Psoas muscle (tissue), 8 donors: ENCODE measurements around the gene HOMER3. TPM values are rescaled to one million over a fixed set of nuclear protein-coding genes. Genes with fewer than 3 reads are reported as not detected.
A peak's percentile ranks its signal among the peaks of the same experiment; 100 is the strongest.

Experiments
- ATAC-seq, 4 donors: fragments of 200-7000 bp; cut with Tn5 transposase; one replicate each; pipeline ENCODE4 v1.9.1; 2020; ENCODE audit warnings: moderate library complexity in 3 of 4, mild to moderate bottlenecking in 2 of 4
- DNase-seq, 2 donors: peaks; one replicate each; pipeline ENCODE4 v3.0.0-alpha.2; 2020
- H3K27ac ChIP-seq: fragments of 200-600 bp; one replicate; pipeline ENCODE4 v1.8.0; 2022
- H3K27me3 ChIP-seq, 3 donors: fragments of 200-600 bp in 1 of 3; one replicate each; pipeline versions ENCODE4 v1.6.1 to v1.8.0; 2013 to 2022; ENCODE audit warnings: low read length in 2 of 3, mild to moderate bottlenecking in 2 of 3, moderate library complexity in 1 of 3; ENCODE audit not compliant: insufficient read depth in 3 of 3
- H3K36me3 ChIP-seq, 2 donors: fragments of 200-600 bp in 1 of 2; one replicate each; pipeline versions ENCODE4 v1.6.1 to v1.8.0; 2013 to 2022; ENCODE audit warnings: low read depth in 1 of 2, mild to moderate bottlenecking in 1 of 2, moderate library complexity in 1 of 2; ENCODE audit not compliant: insufficient read depth in 1 of 2
- H3K4me1 ChIP-seq: fragments of 200-600 bp; one replicate; pipeline ENCODE4 v1.8.0; 2022
- H3K4me3 ChIP-seq: fragments of 200-600 bp; one replicate; pipeline ENCODE4 v1.8.0; 2022; ENCODE audit warnings: mild to moderate bottlenecking
- H3K9me3 ChIP-seq: fragments of 200-600 bp; one replicate; pipeline ENCODE4 v1.8.0; 2022
- WGBS, 3 donors: extraction: QIAGEN DNeasy Blood & Tissue Kit; methylation state at CpG; one replicate each; pipeline versions ENCODE4 v1.1.6 to v1.1.7; 2013; 5-methylcytosine and 5-hydroxymethylcytosine counted together
- intact Hi-C, 2 donors: fragments of 100-400 bp; cut with DNase I; formaldehyde crosslinking; loops; one replicate each; pipeline versions ENCODE4 v1.11.0 to v1.14.2; 2022
- polyA plus RNA-seq, 3 donors: library from polyadenylated mRNA; stranded (reverse); fragments of 200-250 nt; gene quantifications; one replicate each; pipeline ENCODE4 v1.2.3, GENCODE V29; 2013
- total RNA-seq, 4 donors: library from RNA; stranded (reverse); fragmentation: NEBNext Ultra II Directional in 2 of 4; extraction: Animal tissue kit (Norgen Biotek cat#: 25700) in 2 of 4; gene quantifications; one replicate each; pipeline versions ENCODE4 v1.2.1 to v1.2.4, GENCODE V29; 2021 to 2023
- TF ChIP-seq, protein P1 (sequence below): fragments of 200-600 bp; IDR thresholded peaks from one replicate; pipeline ENCODE4 v1.8.0; 2022; ENCODE audit warnings: antibody characterized with exemption
- donor health status: healthy with polysubstance abuse.
- donor health status: DM: no; HTN: no; CAD: no; lungs with moderate emphysema.
- donor health status: Bipolar disorder and iron deficiency.
- donor health status: healthy.
- donor health status: DM: yes; HTN: yes; CAD: no.
- donor health status: DM: no; HTN: no; CAD: no.
- donor health status: DM: no; HTN: no; CAD: no.
- donor health status: DM: yes; HTN: yes; CAD: no.

HOMER3 gene
- total and polyA plus RNA-seq, 7 donors = 61.4 to 86.2 (median 72.9) TPM

DNA sequence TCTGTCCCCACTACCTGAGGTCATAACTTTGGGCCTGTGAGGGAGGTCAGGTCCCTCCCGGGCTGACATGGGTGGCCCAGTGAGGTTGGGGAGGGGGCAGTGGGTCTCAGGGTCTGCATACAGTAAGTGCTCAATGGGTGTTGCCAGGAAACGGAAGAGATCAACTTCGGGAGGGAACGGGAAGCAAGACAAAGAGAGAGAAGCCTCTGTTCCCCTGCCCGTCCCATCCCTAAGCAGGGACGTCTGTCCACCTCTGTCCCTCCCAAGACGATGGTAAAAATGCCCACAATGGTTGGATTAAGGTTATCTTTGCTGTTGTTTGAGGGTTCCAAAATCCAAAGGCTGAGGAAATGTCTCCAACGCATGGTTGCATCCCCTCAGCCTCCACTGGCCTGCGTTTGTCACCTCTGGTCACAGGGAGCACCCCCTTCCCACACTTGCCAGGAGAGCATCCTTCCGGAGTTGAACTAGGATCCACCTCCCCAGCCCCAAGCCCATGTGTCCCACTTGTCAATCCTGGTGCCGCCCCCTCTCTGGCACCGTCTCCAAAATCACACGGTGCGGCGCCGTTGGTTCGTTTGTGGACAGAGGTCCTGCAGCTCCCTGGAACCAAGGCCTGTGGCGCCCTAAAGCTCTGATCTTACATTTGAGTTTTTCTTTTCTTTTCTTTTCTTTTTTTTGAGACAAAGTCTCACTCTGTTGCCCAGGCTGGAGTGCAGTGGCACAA, 774 bp upstream of the HOMER3 start:
- peaks cover 8% of the 10 kb centered on the region for H3K4me1 ChIP-seq
- intact Hi-C loops = loop anchor here in 1 of 2 donors (2.0 to 5.0 kb wide), 2 partner anchors 46 to 47 kb away; no protein-coding TSS in a partner anchor
- TF ChIP-seq, protein P1, sequence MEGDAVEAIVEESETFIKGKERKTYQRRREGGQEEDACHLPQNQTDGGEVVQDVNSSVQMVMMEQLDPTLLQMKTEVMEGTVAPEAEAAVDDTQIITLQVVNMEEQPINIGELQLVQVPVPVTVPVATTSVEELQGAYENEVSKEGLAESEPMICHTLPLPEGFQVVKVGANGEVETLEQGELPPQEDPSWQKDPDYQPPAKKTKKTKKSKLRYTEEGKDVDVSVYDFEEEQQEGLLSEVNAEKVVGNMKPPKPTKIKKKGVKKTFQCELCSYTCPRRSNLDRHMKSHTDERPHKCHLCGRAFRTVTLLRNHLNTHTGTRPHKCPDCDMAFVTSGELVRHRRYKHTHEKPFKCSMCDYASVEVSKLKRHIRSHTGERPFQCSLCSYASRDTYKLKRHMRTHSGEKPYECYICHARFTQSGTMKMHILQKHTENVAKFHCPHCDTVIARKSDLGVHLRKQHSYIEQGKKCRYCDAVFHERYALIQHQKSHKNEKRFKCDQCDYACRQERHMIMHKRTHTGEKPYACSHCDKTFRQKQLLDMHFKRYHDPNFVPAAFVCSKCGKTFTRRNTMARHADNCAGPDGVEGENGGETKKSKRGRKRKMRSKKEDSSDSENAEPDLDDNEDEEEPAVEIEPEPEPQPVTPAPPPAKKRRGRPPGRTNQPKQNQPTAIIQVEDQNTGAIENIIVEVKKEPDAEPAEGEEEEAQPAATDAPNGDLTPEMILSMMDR = no peak
- WGBS, 3 donors = 62 to 69% (median 62%) methylated on average over 18 of the region's 18 CpGs
- H3K36me3 ChIP-seq = peaks cover 0 to 26% of the 10 kb centered on the region in 2 donors
- ATAC-seq (no peak), DNase-seq (no peak)
- H3K9me3 ChIP-seq = no peaks in the 10 kb centered on the region
- H3K27ac ChIP-seq = peak overlapping the region; percentile 60
- no peaks in the 10 kb centered on the region for H3K27me3 ChIP-seq
- H3K4me3 ChIP-seq = peak overlapping the region; percentile 45

DNA sequence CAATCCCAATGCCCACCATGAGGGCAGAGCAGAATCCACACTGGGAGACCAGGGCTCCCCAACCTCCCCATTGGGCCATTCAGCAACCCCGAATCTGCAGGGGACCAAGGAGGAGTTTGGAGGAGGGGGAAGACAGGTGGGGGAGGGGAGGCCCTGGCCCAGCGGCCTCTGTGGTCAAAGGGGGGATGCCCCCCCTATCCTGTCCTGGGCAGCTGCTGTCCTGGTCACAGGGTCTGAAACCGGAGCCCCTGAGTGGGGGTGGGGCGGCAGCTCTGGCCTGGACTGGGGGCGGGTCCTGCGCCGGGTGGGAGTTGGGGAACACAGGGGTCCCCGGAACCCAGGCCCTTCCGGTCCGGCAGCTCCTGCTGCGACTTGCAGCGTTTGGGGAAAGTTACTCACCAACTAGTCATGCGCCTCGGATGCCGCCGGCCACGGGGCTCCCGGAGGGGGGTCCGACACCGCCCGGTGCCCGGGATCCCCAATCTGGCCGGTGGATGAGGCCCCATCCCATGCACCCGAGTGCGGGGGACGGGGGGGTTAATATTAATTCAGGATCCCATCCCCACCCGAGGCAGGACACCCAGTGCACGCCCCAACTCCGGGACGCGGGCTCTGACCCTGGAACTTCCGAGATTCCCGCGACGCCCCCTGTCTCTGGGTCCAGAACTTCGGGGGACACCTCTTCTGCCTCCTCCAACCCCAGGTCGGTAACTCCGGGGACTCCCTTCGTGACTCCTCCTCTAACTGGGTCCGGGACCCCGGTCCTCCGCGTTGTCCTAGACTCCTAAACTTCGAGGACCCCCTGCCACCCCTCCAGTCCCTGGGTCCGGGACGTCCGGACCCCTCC, 872 bp downstream of the HOMER3 start:
- Histone ChIP-seq H3K4me3 (peak overlapping the region; percentile 89), H3K27me3 (no peaks in the 10 kb centered on the region), H3K4me1 (peaks cover 8% of the 10 kb centered on the region), H3K27ac (peak overlapping the region; percentile 82), H3K9me3 (no peaks in the 10 kb centered on the region), H3K36me3 (peaks cover 0 to 36% of the 10 kb centered on the region in 2 donors)
- intact Hi-C loops = loop anchor here in 1 of 2 donors (1.0 to 5.0 kb wide), 3 partner anchors 21 to 47 kb away; partner anchors contain the start of genes COPE and DDX49
- 0 to 1% (median 0%) methylated on average over 42 to 47 of the region's 47 CpGs for WGBS, 3 donors
- TF ChIP-seq, protein P1 = no peak
- ATAC-seq (peak; percentile 86 to 91 (median 90)), DNase-seq (peak; percentile 76 to 89)

DNA sequence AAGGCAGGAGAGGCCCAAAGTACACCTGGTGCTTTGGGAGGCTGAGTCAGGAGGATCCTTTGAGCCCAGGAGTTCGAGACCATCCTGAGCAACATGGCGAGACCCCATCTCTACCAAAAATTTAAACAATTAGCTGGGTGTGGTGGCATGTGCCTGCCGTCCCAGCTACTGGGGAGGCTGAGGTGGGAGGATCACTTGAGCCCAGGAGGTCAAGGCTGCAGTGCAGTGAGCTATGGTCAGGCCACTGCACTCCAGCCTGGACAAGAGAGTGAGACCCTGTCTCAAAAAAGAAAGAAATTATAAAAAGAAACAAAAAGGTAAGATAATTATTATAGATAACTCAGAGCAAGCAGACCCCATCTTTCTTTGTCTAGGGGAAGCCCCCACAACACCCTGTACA, 1.9 kb downstream of the HOMER3 start:
- Histone ChIP-seq H3K4me1 (peaks cover 8% of the 10 kb centered on the region), H3K4me3 (peak overlapping the region; percentile 89), H3K36me3 (peaks cover 0 to 46% of the 10 kb centered on the region in 2 donors), H3K9me3 (no peaks in the 10 kb centered on the region), H3K27me3 (no peaks in the 10 kb centered on the region), H3K27ac (peak overlapping the region; percentile 82)
- 87 to 94% (median 90%) methylated on average over 3 of the region's 3 CpGs for whole genome bisulfite sequencing, 3 donors
- intact Hi-C loops = no loop called here
- DNase-seq (no peak), ATAC-seq (no peak)
- TF ChIP-seq, protein P1 = no peak

DNA sequence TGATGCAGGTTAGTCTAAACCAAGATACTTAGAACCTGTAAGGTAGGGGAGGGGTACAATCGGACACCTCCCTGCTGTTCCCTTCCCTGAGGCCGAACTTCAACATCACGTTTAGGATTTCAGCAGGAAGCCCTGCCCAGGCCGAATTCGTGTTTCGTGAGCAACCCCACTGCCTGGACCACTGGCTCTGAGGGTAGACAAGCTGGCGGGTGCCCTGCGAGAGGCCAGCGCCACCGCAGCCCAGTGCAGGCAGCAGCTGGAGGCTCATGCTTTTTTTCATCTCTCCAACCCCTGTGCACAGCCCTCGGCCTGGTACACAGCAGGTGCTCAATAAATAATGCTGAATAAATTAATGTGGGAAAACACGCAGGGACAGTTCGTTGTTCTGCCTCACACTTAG, 7.7 kb downstream of the HOMER3 start:
- DNase-seq = no peak
- Histone ChIP-seq H3K36me3 (peaks cover under 1 to 90% of the 10 kb centered on the region in 2 donors), H3K4me3 (no peak overlapping the region), H3K27ac (no peak overlapping the region), H3K27me3 (no peaks in the 10 kb centered on the region), H3K4me1 (no peaks in the 10 kb centered on the region), H3K9me3 (no peaks in the 10 kb centered on the region)
- 89 to 90% (median 90%) methylated on average over 13 of the region's 13 CpGs for WGBS, 3 donors
- intact Hi-C loops = no loop called here
- no peak for ATAC-seq
- TF ChIP-seq, protein P1 = no peak
